CD4-positive, alpha-beta T cell treated with Interleukin-21 for 1 hour (primary cell): Measurements from ENCODE around the gene MICALL2.
A peak's percentile ranks its signal among the peaks of the same experiment; 100 is the strongest.

Experiments used
- DNase-seq: peaks from one replicate; pipeline ENCODE4 v3.0.0-alpha.2; 2020

The MICALL2 gene

DNA sequence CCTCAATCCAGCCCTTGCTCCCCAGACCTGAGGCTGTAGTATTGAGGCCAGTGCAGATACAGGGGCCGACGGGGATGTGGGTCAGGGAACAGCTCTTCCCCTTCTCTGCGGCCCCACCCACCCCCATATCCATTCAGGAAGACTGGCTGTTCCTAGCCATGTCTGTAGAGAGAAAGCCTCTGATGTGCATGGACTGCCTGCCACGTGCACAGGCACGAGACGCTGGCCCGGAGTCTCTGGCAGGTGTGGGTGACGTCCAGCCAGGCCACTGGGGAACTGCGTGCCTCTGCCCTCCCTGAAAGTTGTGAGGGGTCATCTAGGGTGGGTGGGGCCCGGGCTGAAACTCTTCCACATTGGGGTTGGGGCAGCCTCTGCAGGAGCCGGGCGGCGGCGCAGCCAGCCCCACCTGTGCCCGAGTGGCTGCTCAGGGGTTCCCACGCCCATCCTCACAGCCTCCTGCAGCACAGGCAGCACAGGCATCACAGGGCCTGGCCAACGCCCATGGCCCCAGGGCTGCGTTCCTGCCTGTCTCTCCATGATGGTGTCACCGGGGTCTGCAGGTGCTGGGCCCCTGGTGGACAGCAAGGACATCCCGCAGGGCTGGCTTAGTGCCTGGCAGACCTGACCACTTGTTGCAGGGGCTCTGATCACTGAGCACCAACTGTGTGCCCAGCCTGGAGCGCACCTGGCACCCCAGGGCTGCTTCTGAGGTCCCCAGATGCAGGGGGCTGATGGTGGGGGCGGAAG is 27.5 kb downstream of the MICALL2 start:
- no peak for DNase-seq

- no peak for DNase-seq
Measured at GRCh38 chr7:1431226-1431625, 28.0 kb downstream of the MICALL2 start.

DNA sequence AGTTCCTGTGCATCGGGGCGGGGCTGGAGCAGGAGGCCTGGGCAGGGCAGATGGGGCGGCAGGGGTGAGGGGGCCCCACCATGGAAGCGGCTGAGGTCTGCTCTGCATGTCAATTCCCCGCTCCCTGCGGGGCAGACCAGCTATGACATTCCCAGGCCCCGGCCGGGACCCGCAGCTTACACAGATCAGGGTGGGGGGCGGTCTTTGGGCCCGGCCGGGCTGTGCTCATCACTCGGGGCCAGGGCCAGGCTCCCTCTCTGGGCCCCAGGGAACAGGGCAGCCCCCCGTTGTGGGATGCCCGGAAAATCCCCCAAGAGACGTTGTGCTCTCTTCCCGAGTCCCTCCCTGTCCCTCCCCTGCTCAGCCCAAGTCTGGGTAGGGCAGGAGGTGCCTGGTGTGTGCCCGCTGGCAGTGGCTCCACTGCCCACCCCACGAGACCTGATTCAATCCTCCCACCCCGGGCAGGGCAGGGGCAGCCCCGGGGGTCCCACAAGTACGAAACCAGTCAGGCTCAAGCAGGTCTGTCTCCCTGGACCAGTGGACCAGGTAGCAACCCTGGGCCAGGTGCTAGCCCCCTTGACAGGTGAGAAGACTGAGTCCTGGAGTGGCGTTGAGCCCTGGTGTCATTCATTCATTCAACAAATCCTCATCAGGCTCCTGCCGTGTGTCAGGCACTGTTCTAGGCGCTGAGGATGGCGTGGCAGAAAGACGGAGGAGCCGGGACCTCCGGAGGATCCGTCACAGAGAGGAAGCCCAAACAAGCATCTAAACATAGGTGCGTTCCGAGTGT is 29.0 kb downstream of the MICALL2 start:
- DNase-seq: no peak

DNA sequence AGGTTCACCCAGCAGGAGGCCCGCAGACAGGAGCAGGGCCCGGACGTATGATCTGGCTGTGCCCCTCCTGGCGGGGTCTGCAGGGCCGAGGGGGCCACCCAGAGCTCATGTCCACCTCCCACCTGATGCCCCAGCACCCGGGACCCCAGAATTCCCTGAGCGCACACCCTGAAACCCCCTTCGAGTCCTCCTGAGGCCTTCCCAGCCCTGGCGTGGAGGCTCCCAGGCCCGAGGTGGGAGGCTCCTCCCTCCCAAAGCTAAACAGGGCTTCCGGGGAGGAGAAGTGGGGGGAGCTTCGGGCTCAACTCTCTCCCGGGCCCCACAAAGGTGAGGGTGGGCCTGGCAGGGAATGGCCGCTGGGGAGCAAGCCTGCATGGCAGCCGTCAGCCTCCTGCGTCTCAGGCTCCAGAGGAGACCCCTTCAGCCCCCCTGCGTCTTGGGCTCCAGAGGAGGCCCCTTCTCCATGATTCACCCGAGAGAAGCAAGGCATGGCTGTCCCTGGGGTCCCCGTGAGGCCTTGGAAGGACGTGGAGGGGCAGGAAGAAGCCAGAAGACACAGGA is 30.2 kb downstream of the MICALL2 start:
- no peak for DNase-seq

DNA sequence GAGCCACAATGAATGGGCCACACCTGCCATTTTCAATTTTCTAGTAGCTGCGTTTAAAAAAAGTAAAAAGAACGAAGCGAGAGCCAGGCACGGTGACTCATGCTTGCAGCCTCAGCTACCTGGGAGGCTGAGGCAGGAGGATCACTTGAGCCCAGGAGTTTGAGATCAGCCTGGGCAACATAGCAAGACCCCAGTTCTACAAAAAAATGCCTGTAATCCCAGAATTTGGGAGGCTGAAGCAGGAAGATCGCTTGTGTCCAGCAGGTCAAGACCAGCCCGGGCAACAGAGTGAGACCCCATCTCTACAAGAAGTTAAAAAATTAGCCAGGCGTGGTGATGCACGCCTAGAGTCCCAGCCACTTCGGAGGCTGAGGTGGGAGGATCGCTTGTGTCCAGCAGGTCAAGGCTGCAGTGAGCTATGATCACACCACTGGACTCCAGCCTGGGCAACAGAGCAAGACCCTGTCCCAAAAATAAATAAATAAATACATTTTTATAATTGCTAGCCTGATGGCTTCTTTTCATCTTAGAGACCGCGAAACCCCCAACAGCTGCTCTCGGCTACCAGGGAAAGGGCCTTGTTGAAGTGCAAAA is 32.1 kb downstream of the MICALL2 start:
- no peak for DNase-seq

- no peak for DNase-seq
Measured at GRCh38 chr7:1426474-1426873, 32.8 kb downstream of the MICALL2 start.

DNA sequence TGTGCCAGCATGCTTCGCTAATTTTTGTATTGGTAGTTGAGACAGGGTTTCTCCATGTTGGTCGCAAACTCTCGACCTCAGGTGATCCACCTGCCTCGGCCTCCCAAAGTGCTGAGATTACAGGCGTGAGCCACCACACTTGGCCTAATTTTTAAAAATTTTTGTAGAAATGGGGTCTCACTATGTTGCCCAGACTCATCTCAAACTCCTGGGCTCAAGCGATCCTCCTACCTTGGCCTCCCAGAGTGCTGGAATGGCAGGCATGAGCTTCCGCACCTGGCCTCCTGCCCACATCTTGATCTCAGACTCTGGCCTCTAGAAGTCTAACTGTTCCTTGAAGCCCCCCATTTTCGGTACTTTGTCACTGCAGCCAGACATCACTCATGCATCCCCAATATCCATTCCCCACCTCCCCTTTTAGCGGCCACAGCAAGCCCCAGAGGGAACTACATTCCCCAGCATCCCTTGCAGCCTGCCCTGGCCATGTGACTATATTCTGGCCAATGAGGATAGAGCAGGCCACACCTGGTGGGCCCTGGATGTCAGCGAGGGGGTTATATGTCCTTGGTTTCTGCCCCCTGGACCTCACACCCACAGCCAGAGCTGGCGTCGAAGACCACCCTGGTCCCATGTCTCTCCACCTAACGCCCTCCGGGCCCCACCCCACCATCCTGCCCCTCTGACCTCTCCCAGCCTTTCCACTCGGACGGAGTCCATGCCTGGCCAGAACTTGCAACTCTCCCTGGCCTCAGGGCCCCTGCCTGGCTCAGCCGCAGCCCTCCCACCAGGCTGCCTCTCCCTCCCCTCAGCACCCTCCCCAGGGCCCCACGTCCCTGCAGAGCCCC is 33.8 kb downstream of the MICALL2 start:
- DNase-seq: no peak

DNA sequence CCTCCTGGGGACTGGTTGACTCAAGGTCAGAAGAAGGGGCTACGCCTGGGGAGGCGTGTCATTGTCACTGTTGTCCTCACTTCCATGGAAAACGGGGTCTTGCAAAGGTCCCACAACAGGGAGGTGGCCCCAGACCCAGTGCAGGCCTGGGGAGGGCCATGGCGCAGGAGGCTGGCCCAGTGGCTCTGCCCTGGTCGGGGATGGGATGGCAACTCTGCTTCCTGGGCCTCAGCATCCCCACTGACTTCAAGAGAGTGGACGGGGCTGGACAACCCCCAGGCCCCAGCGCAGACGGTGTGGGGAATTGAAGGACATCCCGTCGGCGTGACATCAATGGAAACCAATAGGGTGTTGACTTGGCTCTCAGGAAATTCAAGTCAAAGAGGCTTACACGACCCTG is 35.2 kb downstream of the MICALL2 start:
- DNase-seq: no peak

- DNase-seq: no peak
Measured at GRCh38 chr7:1423264-1423811, 35.9 kb downstream of the MICALL2 start.

DNA sequence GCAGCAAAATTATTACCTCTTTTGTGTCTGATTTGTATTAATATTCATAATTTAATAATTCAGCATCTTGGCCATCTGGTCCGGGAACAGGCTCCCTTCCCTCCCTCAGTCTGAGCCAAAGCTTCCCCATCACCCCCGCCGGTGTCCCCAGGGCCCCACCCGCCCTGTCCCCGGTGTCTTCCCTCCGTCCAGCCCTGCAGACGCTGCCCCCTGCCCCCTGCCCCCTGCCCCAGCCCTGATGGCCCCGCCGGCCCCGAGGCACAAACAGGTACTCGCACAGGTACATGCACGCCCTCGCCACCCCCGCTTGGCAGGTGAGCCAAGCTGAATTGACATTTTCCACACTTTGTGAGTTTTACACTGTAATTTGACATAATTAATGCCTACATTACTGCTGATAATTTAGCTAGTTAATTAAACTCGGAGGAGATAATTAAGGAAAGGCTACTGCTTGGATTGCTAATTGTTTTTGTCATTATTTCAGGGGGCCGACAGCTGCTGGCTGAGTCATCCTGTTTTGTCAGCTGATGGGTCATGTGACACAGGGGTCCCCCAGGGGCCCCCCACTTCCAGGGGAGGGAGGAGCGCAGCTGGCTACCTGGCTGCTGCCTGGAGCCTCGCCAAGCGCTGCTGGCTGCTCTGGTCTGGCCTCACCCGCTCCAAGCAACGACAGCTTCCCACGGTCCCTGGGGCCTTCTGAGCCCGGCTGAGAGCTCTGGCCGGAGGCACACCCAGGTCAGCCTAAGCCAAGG is 36.6 kb downstream of the MICALL2 start:
- no peak for DNase-seq

GRCh38 chr7:1421946-1422345 is 37.3 kb downstream of the MICALL2 start:
- DNase-seq: no peak

DNA sequence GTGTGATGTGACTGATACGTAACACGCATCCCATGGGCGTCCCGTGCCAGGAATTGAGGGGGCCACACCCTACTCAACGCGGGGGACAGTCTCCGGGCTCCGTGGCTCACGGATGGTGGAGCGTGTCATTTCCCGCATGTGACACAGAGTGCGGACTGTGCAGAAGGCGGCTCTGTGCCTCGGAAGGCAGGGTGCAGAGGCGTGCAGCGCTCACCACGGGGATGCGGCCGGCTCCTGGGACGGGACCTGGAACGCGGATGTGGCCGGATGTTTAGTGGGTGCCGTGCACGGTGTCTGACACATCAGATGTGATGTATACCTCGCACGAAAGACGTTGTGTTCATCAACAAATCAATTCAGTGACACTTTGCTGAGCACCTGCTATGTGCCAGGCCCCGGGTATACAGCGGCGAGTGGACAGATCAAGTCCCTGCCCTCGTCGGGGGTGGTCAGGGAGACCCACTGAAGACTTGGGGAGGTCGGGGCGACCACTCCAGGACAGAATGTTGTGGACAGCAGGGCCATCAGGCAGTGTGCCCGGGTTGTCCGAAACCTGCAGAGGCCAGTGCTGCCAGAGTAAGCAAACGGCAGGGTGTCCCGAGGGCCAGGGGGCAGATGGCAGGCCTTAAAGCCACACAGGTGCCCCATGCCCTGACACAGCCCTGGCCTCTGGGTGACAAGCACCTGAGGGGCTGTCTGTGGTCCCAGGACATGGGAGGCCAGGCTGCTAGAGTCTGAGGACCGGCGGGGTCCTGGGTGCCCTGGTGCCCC is 38.1 kb downstream of the MICALL2 start:
- DNase-seq: no peak

DNA sequence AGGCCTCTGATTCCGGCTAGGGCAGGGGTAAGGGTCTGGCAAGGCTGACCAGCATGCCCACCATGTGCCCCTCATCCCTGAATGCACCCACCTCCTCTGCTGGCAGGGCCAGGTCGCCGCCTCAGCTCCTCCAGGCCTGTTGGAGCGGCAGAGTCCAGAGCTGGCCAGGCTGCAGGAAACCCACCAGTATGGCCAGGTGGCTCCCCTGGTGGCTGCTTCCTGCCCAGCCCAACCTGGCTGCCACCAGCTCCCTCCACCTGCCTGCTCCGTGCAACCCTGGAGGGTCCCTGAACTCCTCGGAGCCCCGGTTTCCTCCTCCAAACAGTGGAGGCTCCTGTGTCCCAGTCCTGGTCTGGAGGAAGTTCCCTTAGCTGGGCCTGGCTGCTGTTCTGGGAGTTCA is 39.6 kb downstream of the MICALL2 start:
- no peak for DNase-seq

DNA sequence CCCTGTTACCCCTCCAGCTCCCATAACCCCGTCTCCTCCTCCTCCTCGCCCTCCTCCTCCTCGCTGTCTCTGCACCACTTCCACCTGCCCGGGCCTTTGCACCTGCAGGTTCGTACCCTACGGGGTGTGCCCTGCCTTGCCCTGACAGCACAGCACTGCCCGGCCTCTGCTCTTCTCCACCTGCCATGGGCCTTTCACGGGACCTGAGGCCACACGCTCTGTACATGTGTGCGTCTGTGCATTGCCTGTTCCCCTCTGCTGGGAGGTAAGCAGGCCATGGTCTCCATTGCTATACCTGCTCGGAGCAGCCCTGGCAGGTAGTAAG is 40.0 kb downstream of the MICALL2 start:
- DNase-seq: no peak

DNA sequence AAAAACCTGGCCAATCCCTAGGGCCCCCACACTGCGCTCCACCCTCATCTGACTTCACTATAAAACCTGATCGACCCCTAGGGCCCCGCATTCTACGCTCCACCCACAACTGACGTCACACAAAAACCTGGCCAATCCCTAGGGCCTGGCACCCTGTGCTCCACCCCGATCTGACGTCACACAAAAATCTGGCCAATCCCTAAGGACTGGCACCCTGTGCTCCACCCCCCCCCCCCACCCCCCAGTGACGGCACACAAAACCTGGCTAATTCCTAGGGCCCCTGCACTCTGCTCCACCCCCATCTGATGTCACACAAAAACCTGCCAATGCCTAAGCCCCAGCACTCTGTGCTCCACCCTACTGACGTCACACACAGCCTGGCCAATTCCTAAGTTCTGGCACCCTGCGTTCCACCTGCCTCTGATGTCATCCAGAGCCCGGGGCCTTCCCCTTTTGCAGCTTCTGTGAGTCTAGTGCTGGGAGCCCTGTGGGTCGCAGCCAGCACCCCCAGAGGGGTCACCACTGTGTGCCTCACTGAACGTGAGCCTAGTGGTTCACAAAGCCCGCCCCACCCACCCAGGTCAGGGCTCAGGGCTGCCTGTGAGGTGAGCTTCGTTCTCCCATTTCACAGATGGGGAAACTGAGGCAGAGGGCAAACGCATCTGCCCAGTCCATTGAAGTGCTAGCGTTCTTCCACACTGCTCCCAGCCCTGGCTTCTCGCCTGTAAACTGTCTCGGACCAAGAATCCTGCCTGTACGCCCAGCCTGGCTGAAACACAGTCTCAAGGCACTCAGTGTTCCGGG is 40.6 kb downstream of the MICALL2 start:
- DNase-seq: no peak

- no peak for DNase-seq
Measured at GRCh38 chr7:1415389-1415990, 43.8 kb downstream of the MICALL2 start.

DNA sequence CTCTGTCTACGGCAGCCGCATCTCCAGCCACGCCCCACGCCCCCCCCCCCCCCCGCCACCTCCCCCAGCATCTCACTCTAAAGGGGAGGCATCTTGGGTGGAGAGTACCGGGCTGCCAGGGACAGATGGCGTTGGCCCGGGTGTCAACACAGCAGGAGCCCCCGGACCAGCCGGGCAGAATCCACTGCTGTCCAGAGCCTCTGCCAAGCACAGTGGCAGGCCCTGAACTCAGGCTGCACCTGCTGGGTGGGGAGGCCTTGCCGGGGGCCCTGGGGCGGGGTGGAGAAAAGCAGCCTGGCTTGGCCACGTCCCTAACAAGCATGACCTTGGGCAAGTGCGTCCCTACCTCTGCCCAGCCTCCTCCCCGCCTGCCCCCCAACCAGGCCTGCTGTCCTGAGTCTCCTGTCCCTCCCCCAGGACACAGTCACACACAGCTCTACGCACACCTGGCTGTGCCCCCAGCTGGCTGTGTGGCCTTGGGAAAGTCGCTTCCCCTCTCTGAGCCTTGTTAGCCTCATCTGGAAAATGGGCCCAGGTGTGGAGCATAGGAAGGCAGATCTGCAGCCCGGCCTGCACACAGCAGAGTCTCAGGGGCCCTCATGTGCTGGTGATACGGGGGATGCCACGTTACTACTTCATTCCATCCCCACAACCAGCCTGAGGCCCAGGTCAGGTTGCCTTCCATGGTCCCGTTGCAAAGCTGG is 45.2 kb downstream of the MICALL2 start:
- no peak for DNase-seq

DNA sequence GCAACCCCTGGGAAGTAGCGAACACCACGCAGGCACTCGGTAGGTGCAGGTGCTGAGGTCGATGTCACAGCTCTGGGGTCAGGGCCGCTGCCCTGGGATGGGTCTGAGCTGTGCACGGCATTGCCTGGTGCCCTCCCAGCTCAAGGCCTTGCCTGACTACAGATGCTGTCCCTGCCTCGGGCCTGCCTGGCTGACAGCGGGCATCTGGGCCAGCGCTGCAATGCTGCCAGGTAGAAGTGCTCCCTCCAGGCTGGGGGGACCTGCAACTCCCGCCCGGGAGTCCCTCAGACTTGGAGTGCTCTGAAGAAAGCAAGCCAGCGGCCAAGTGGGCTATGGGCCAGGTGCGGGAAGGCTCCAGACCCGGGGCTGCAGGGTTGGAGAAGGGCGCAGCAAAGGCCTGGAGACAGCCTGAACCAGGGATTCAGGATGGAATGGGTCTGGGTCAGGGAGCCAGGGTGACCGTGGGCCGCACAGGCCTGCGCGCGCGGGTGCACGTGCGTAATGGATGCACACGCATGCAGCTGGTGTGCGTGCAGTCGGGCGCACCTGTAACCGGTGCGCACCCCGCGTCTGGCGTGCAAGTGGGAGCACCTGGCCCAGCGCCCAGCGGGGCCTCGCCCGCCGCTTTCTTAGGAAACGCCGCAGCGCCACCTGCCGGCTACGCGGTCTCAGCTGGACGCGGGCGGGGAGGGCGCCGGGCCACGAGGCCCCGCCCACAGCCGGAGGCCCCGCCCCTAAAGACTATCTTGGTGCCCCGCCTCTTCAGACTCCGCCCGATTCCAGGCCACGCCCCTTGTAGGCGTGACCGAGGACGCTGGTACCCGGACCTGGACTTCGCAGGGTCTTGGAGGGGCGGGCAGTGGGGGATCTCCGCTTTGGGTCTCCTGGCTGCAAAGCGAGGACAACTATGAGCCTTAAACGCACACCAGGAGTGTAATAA is 46.7 kb downstream of the MICALL2 start:
- DNase-seq: peak; percentile 88
